NCI-H524 (cell line): ENCODE results near the gene ZFHX3.
A peak's percentile ranks its signal among the peaks of the same experiment; 100 is the strongest.
"Not testable (repeated sequence)": the region's sequence is repeated elsewhere in the genome, so short reads cannot be mapped to it uniquely, and the experiment has no call there.

ENCODE experiments used
- DNase-seq, 2 experiments: peaks; one replicate each; lab custom pipeline; 2025; lab: John Stamatoyannopoulos, UW

ZFHX3 gene

GRCh38 chr16:73021866-73022495, 25.9 kb downstream of the ZFHX3 start:
- peak in 1 of 2 experiments; percentile 16 for DNase-seq

- DNase-seq = peak in 1 of 2 experiments; percentile 33
Measured at GRCh38 chr16:73020409-73020884, 27.5 kb downstream of the ZFHX3 start.

DNA sequence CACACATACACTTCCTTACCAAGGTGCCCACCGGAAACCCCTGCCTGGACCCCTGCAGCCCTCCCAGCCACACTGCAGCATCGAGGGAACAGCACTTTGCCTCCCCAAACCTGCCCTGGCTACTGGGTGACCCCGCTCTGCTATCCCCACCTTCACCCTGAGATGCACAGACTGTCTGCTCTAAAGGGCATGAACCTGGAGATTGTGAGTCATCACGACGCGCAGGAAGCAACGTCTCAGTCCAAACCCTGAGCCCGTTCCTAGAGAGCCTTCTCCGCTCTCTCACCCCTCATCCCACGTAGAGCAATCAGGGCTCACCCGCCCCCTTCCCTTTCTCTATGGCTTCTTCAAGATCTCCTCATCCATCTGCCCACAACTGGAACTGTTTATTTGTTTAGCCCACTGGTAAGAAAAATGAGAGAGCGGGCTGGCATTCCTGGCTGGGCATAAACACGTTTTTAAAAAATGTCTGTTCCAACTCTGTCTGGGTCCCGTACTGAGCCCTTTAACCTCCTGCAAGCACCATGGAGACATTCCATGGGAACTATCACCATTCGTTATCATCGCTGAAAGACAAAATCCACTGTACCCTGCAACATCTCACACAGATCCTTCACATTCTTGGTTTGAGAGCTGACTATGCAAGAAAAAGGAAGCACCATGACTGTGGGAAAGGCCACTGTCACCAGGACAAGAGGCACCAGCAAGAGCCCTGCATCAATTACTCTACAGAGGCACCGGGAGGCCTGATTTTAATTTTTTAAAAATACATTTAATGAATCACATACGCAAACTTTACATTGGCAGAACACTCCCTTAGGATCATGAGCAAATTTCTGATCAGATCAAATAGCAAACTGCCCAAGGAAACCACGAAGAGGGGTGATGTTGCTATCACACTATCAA, 28.2 kb downstream of the ZFHX3 start:
- DNase-seq = no peak

DNA sequence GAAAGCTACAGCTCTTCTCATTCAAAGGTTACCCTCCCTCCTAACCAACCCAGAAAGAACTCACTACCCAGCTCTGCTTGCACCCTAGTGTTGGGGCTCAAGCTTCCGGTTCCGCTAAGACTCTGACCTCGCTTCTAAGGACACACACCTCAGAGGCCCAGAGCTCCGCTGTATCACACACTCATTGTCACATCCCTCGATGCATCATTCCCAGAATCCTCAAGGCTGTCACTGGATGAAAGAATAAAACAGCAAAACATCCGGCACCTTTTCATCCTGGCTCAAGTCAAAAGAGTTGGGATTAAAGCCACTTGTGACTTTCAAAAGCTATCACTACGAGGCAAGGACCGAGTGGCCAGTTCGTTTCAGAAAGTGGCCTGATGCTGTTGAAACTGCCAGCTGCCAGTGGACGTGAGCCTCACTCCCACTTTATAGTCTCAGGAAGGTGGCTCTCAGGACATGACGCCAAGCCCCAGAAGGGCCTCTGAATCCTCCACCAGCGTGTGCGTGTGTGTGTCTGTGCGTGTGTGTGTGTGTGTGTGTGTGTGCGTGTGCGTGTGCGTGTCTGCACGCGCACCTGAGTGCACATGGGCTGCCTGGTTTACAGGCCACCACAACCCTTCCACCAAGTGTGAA, 29.0 kb downstream of the ZFHX3 start:
- DNase-seq = peak in 1 of 2 experiments; percentile 23

DNA sequence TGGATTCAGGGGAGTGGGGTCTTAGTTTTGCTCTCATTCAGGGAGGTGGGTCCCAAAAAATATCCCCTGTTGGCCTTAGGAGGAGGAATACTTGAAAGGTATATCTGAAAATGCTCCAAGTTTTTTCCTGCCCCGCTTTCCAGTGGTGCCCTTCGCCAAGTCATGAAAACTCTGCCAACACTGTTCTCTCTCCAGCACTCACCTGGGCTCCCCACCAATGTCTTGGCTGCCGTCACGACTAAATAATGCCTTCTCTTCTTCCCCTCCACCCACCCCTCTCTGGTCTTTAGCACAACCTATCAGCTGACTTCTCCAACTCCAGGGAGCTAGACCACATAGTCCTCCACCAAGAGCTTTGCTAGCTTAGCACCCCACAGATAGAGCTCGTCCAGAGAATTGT, 30.6 kb downstream of the ZFHX3 start:
- no peak for DNase-seq

DNA sequence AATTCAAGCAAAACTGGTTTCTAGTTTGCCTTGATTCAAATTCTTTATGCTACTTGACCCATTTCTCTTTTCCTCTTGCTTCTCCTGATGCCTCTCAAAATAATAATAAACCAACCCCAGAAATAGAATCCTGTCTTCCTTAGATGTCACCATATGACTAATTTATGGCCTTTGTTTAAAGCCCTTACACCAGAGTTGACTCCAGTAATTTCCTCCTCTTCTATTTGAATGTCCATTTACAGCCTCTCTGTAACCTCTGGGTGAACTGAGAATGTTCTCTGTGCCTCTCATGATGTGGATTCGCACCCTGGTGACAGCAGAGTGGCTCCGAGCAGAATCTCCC, 31.5 kb downstream of the ZFHX3 start:
- no peak for DNase-seq

- DNase-seq = no peak
Measured at GRCh38 chr16:73015612-73016487, 32.1 kb downstream of the ZFHX3 start.

GRCh38 chr16:73014768-73015167, 33.2 kb downstream of the ZFHX3 start:
- DNase-seq = no peak

DNA sequence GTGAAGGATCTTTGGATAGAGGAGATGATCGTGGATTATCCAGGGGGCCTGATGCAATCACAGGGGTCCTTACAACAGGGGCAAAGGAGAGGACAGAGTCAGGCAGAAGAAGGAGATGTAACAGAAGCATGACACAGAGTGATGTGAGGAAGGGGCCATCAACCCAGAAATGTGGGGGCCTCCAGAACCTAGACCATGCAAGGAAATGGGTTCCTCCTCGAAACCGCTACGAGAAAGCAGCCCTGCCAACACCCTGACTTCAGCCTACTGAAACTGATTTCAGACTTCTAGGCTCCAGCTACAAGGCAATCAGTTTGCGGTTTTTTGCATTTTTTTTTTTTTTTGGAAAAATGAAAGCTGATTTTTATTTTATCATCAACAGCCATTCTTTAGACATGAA, 34.0 kb downstream of the ZFHX3 start:
- no peak for DNase-seq

DNA sequence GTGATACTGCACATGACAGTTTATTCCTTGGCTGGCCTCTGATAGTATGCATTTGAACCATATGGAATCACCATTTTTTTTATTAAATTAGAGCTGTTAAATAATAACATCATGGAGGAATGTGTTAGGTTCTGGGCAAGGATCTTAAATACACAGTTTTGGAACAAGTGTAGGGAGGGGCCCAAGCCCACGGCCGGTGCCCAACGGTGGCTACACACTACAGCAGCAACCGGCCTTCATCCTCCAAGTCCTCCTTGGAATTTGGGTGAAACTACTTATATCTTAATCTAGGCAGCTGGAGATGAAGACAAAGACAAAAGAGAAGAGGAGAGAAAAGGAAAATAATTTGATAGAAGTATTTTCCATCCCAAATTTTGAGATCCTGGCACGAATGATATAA, 35.6 kb downstream of the ZFHX3 start:
- no peak for DNase-seq

DNA sequence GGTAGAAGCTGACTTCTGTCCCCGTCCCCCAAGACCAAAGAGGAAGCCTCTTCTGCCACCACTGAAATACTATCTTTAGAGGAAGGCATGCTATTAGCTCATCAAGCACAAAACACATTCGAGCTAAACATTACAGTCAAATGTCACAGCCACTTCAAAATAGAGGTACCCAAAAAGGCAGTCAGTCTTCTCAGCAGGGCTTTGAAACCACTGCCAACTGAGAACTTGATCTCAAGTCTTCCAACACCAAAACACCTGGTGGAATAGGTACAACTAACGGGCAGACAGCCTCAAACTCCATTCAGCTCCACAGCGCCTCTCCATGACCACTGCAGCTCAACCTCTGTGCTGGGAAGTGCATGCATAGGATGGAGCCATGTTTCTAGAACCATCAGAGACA, 36.0 kb downstream of the ZFHX3 start:
- no peak for DNase-seq

GRCh38 chr16:73010150-73010676, 37.7 kb downstream of the ZFHX3 start:
- peak; percentile 28 to 36 for DNase-seq

DNA sequence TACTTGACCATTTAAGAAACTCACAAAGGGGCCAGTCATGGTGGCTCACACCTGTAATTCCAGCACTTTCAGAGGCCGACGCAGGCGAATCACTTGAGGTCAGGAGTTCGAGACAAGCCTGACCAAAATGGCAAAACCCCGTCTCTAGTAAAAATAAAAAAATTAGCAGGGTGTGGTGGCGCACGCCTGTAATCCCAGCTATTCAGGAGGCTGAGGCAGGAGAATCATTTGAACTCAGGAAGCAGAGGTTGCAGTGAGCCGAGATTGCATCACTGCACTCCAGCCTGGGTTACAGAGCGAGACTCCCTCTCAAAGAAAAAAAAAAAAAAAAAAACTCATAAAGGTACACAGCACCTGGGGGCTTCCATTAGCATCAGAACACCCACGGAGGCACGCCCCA, 38.2 kb downstream of the ZFHX3 start:
- DNase-seq = not testable (repeated sequence)

DNA sequence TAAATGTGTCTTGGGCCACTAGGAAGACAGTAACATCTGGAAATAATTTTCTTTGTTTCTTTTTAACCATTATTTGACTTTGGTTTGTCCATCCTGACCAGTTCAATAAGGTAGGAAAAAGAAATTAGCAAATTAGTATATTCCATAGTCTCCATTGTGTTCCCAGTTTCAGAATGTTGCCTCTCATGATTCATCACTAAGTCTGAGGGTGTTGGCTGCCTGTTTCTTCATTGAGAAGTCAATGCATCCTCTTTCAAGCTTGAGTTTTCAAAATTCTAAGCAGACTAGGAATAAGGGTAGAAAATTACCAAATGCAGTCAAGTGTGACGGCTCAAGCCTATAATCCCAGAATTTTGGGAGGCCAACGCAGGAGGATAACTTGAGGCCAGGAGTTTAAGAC, 41.9 kb downstream of the ZFHX3 start:
- DNase-seq = no peak

DNA sequence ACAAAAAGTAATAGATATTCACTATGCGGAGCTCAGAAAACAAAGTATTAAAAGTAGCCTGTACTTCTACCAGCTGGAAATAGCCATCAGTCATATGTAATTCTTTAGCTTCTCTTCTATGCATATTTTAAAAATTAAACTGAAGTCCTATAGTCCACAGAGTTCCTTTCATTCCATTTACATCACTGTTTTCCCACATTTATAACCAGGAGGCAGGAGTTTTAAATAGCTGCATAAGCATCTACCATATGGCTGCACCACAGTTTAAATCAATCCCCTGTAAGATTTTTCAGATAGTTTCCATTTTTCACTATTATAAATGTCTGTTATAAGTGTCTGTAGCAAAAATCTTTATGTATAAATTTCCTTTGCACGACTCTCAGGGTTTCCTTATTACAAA, 45.1 kb downstream of the ZFHX3 start:
- DNase-seq = no peak

GRCh38 chr16:73000907-73001521, 46.9 kb downstream of the ZFHX3 start:
- DNase-seq = no peak

DNA sequence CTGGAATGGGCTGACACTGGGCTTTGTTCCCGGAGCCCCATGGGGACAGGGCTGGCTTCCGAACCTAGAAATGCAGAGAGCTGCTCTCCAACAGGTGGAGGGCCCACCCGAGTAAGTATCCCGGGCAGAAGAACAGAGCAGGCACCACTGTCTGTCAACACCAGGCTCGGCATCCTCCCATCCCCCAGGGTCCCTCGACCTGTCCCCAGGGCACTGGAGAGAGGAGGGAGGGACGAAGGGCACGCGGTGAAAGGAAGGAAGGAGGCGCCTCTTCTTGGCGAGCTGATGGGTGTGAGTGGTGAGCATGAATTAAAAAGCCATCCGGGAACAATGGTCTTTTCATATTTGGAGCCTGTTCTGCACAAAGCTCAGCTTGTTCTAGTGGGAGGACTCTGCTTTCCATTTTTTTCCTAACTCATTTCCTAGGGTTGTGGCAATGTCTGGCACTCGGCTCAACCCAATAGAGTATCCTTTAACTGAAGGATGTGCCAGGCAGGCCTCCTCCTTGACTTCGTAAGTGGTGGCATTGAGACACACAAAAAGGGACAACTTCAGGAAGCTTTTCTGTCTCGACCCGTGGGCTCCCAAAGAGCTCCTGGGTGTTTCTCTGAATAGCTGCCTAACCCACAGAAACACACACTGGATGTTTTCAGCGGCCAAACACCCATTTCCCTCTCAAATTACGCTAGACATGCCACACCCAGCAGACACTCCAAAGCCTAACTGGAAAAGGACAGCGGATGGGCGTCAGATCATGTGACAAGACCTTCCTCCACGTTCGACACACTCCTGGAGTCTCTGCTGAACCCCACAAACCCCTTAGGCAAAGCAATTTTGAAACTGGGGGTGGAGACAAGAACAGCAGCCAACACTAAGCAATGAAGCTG, 47.7 kb downstream of the ZFHX3 start:
- DNase-seq = no peak

DNA sequence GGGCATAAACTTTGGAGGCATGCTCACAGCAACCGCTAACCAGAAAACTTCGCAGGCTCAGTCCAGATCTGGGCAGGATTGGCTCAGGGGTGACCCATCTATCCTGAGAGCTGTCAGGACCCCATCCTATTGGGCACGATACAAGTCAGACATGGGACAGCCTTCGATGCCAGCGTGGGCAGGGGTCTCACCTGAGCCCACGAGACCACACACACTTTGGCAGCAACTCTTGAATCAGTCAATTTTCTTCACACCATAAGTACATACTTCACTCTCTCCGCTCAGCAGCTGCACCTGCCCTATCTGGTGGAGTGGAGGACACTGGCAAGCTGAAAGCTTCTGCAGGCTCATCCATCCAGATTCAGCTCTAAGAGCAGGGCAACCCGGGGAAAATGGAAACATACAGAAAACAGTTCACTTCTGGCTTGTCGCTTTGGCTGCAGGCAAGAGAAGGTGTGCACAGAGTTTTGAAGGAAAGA, 48.3 kb downstream of the ZFHX3 start:
- no peak for DNase-seq

GRCh38 chr16:72997141-72997542, 50.8 kb downstream of the ZFHX3 start:
- DNase-seq = peak in 1 of 2 experiments; percentile 60
